ENCODE data around the gene PCF11.

DNA sequence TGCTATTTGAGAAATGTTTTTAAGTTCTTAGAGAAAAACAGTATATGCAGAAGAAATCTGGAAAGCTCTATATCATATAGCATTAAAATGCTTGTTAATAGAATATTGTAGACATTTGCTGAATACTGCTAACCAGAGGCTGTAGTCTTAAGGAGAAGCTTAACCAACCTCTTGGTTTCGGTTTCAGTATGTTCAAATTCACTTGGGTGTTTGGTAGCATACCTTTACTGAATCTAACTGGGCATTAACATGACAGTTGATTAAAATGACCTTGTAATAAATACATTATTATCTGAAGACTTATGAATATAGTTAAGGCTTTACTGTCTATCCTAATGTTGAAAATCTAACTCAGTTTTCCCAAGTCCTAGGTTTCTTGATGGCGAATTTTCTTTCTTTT, 5.4 kb downstream of the PCF11 start:
- TF ChIP-seq ZNF274 (IDR thresholded peaks at IDR 0.05; ENCODE audit: low read depth, low read length) (no peak), YY1 (IDR thresholded peaks at IDR 0.05; ENCODE audit: insufficient read depth, insufficient read length) (no peak), SUZ12 (IDR thresholded peaks at IDR 0.05; ENCODE audit: extremely low read depth, insufficient read depth, insufficient read length) (no peak)

Data from NT2/D1 (cell line).